ENCODE data around the gene GNG11. TPM values are rescaled to one million over a fixed set of nuclear protein-coding genes. Genes with fewer than 3 reads are reported as not detected.

GNG11 gene
- polyA plus RNA-seq, 2 of the 4 experiments (the other 2 are of a cell fraction): 31.1 to 33.4 TPM

DNA sequence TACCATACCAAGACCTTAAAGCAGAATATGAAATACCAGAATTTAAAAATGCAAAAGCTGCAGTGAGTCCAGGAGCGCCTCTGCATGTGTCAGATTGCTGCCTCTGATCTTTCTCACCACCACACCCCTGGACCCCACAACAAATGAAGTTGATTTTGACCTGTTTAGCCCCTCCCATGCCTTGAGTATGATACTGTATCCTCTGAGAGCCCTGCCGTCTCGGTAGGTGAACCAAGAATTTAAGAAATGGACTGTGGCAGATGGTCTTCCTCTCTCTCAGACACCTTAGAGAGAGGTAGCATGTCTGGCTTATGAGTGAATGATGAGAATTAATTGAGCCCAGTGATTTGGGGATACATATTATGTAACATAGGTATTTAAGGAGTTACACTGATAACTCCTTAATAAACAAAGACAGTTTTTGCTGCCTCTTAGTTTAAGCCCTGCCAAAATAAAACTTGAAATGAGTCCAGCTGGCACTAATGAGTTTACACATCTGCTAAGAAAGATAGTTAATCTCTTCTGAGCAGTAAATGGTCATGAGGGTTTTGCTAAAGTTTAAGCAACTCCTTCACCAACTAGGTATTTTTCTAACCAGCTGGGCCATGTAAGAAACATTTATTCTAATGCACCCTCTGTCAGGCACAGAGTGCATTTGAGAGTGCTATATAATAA is 26.4 kb upstream of the GNG11 start:
- FAIRE-seq (no peak), DNase-seq (ENCODE audit: low read depth in 1 of 2, low spot score in 1 of 2) (no peak), ATAC-seq (no peak)
- Histone ChIP-seq H3K4me1 (peaks cover 36% of the 10 kb centered on the region), H3K9me3 (no peaks in the 10 kb centered on the region), H3K4me2 (no peak overlapping the region), H3K4me3 (no peak overlapping the region), H3K27ac (0 out of 6 replicates have a peak overlapping the region, but pooled peaks of 1 of the 2 experiments have one; percentile 4)
- POLR2A ChIA-PET: no interaction called here
- 95% methylated on average over 3 of the region's 3 CpGs for WGBS (ENCODE audit: missing lambda C conversion rate)
- no peak for TF ChIP-seq NR3C1 (IDR thresholded peaks at IDR 0.05)
- no peak for TF ChIP-seq CHD2 (IDR thresholded peaks at IDR 0.05; ENCODE audit: low read length, partially characterized antibody)
- TF ChIP-seq, protein P1, sequence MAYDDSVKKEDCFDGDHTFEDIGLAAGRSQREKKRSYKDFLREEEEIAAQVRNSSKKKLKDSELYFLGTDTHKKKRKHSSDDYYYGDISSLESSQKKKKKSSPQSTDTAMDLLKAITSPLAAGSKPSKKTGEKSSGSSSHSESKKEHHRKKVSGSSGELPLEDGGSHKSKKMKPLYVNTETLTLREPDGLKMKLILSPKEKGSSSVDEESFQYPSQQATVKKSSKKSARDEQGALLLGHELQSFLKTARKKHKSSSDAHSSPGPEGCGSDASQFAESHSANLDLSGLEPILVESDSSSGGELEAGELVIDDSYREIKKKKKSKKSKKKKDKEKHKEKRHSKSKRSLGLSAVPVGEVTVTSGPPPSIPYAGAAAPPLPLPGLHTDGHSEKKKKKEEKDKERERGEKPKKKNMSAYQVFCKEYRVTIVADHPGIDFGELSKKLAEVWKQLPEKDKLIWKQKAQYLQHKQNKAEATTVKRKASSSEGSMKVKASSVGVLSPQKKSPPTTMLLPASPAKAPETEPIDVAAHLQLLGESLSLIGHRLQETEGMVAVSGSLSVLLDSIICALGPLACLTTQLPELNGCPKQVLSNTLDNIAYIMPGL (CRISPR knock-in tag; IDR thresholded peaks at IDR 0.05; ENCODE audit: borderline replicate concordance): no peak
- TF ChIP-seq, protein P2, sequence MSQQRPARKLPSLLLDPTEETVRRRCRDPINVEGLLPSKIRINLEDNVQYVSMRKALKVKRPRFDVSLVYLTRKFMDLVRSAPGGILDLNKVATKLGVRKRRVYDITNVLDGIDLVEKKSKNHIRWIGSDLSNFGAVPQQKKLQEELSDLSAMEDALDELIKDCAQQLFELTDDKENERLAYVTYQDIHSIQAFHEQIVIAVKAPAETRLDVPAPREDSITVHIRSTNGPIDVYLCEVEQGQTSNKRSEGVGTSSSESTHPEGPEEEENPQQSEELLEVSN (IDR thresholded peaks at IDR 0.05; ENCODE audit: borderline replicate concordance, low read depth): no peak
- TF ChIP-seq KDM5A (IDR thresholded peaks at IDR 0.05): no peak
- no peak for TF ChIP-seq RNF2 (IDR thresholded peaks at IDR 0.05; ENCODE audit: borderline replicate concordance, low read depth)
- TF ChIP-seq, protein P3, sequence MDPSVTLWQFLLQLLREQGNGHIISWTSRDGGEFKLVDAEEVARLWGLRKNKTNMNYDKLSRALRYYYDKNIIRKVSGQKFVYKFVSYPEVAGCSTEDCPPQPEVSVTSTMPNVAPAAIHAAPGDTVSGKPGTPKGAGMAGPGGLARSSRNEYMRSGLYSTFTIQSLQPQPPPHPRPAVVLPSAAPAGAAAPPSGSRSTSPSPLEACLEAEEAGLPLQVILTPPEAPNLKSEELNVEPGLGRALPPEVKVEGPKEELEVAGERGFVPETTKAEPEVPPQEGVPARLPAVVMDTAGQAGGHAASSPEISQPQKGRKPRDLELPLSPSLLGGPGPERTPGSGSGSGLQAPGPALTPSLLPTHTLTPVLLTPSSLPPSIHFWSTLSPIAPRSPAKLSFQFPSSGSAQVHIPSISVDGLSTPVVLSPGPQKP (IDR thresholded peaks at IDR 0.05; ENCODE audit: low read depth, low read length): no peak
- no peak for TF ChIP-seq CBX8 (IDR thresholded peaks at IDR 0.05)
- TF ChIP-seq ZC3H11A (IDR thresholded peaks at IDR 0.05): no peak
- TF ChIP-seq PHF8 (IDR thresholded peaks at IDR 0.05; ENCODE audit: borderline replicate concordance, low read depth): no peak
- no peak for TF ChIP-seq BHLHE40 (IDR thresholded peaks at IDR 0.05; ENCODE audit: low read depth, low read length)
- no peak for TF ChIP-seq NFE2L2 (conservative IDR thresholded peaks at IDR 0.05; ENCODE audit: low read length)
- TF ChIP-seq MAFK (IDR thresholded peaks at IDR 0.05; ENCODE audit: partially characterized antibody): no peak
- TF ChIP-seq, protein P4, sequence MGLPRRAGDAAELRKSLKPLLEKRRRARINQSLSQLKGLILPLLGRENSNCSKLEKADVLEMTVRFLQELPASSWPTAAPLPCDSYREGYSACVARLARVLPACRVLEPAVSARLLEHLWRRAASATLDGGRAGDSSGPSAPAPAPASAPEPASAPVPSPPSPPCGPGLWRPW (IDR thresholded peaks at IDR 0.05): no peak
- TF ChIP-seq, protein P5, sequence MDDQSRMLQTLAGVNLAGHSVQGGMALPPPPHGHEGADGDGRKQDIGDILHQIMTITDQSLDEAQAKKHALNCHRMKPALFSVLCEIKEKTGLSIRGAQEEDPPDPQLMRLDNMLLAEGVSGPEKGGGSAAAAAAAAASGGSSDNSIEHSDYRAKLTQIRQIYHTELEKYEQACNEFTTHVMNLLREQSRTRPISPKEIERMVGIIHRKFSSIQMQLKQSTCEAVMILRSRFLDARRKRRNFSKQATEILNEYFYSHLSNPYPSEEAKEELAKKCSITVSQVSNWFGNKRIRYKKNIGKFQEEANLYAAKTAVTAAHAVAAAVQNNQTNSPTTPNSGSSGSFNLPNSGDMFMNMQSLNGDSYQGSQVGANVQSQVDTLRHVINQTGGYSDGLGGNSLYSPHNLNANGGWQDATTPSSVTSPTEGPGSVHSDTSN (IDR thresholded peaks at IDR 0.05): no peak
- CTCF ChIA-PET: interaction anchor here (1.3 kb wide), 1 partner anchor 11 kb away, joined by 6 read pairs; the partner anchor contains the start of gene GNGT1

DNA sequence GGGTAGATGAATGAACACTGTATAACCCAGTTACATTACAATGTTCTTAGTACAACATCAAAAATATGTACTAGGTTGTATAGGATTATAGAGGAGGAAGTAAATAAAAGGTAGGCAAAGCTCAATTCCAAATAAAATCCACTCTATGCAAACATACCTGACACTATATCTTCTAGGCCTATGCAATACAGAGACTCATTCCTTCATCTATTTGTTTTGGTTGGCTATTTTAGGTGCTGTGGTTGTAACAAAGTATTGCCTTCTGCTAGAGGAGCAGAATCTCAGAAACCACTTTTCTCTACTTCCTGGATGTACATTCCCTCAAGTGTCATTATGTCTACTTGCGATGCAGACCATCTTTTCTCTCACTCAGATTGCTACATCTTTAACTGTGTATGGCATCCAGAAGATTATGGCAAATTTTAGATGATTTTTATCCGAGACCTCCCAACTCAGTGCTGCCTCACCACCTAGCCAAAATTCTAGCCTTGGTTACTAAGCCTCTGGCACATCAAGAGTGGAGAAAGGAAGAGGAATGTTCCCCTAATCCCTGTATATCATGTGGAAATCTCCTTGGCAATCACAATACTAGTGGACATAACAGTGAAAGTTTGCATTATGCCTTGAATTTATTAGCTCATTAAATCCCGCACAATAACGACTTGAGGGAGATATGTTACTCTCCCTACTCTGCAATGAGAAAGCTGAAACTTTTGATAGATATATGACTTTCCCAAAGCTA is 25.5 kb upstream of the GNG11 start:
- FAIRE-seq: peak; percentile 70
- POLR2A ChIA-PET: no interaction called here
- Histone ChIP-seq H3K9me3 (no peaks in the 10 kb centered on the region), H3K27ac (no peak overlapping the region), H3K4me1 (peaks cover 34% of the 10 kb centered on the region), H3K4me2 (no peak overlapping the region), H3K4me3 (no peak overlapping the region)
- 92% methylated on average over 4 of the region's 4 CpGs for WGBS (ENCODE audit: missing lambda C conversion rate)
- TF ChIP-seq, protein P6, sequence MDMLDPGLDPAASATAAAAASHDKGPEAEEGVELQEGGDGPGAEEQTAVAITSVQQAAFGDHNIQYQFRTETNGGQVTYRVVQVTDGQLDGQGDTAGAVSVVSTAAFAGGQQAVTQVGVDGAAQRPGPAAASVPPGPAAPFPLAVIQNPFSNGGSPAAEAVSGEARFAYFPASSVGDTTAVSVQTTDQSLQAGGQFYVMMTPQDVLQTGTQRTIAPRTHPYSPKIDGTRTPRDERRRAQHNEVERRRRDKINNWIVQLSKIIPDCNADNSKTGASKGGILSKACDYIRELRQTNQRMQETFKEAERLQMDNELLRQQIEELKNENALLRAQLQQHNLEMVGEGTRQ (IDR thresholded peaks at IDR 0.05): no peak
- TF ChIP-seq POLR2A (IDR thresholded peaks at IDR 0.05; ENCODE audit: low read length) (no peak), NPAS2 (CRISPR knock-in tag; IDR thresholded peaks at IDR 0.05; ENCODE audit: borderline replicate concordance) (no peak), CBX2 (IDR thresholded peaks at IDR 0.05; ENCODE audit: borderline replicate concordance, low read depth) (no peak), HOXB13 (CRISPR knock-in tag; IDR thresholded peaks at IDR 0.05; ENCODE audit: low read depth) (no peak), EP300 (IDR thresholded peaks at IDR 0.05) (no peak), FOSB (CRISPR knock-in tag; IDR thresholded peaks at IDR 0.05) (no peak), JUN (IDR thresholded peaks at IDR 0.05) (no peak), CHD4 (IDR thresholded peaks at IDR 0.05; ENCODE audit: borderline replicate concordance) (no peak), SMC3 (IDR thresholded peaks at IDR 0.05) (no peak), RAD21 (conservative IDR thresholded peaks at IDR 0.05 in 1 of 2, IDR thresholded peaks at IDR 0.05 in 1 of 2) (no peak), MAZ (IDR thresholded peaks at IDR 0.05; ENCODE audit: borderline replicate concordance, low read depth, low read length) (no peak), SREBF2 (IDR thresholded peaks at IDR 0.05) (no peak), ZC3H11A (IDR thresholded peaks at IDR 0.05) (no peak), CEBPB (IDR thresholded peaks at IDR 0.05) (no peak)
- TF ChIP-seq, protein P3 (IDR thresholded peaks at IDR 0.05; ENCODE audit: low read depth, low read length): no peak
- CTCF ChIA-PET: interaction anchor here (0.8 to 1.8 kb wide), 7 partner anchors 10 to 274 kb away, joined by 3 to 11 read pairs (median 4); partner anchors contain the start of gene GNGT1
- ATAC-seq: no peak
- DNase-seq (ENCODE audit: low read depth in 1 of 2, low spot score in 1 of 2): no peak

Data from A549 (cell line).